Endothelial cell of umbilical vein (primary cell): Measurements from ENCODE around the gene BSDC1.

Source experiments
- CTCF ChIP-seq, 2 donors: IDR thresholded peaks; 1 replicate in 1 of 2; 2 replicates in 1 of 2; pipeline ENCODE4 v1.5.1; 2011; ENCODE audit warnings: low read length in 2 of 2, mild to moderate bottlenecking in 2 of 2, moderate library complexity in 2 of 2, control low read depth in 1 of 2, inconsistent platforms in 1 of 2, low read depth in 1 of 2; ENCODE audit not compliant: insufficient read depth in 1 of 2; ENCODE audit errors: extremely low read depth in 1 of 2
- EZH2 ChIP-seq: IDR thresholded peaks from 2 replicates; pipeline ENCODE4 v1.6.1; 2012; ENCODE audit warnings: borderline replicate concordance, low read depth, mild to moderate bottlenecking, moderate library complexity, low read length, inconsistent platforms; ENCODE audit not compliant: severe bottlenecking
- JUN ChIP-seq: IDR thresholded peaks from 2 replicates; pipeline ENCODE4 v1.6.1; 2011; ENCODE audit warnings: borderline replicate concordance, low read depth; ENCODE audit not compliant: insufficient read length, insufficient read depth
- POLR2A ChIP-seq: IDR thresholded peaks from 2 replicates; pipeline ENCODE4 v1.6.1; 2012; ENCODE audit warnings: low read depth, mild to moderate bottlenecking, control low read depth, low read length

GRCh38 chr1:32331549-32331948 lies 62.7 kb downstream of the BSDC1 start:
- TF ChIP-seq JUN, result no peak
- TF ChIP-seq CTCF (IDR thresholded peaks at IDR 0.05; ENCODE audit: extremely low read depth in 1 of 2, insufficient read depth in 1 of 2, low read depth in 1 of 2, low read length in 2 of 2), result no peak
- TF ChIP-seq EZH2, result no peak
- no peak for TF ChIP-seq POLR2A
